ENCODE data around the gene AASS.

The AASS gene

GRCh38 chr7:122038904-122039303 lies 105.1 kb downstream of the AASS start:
- DNase-seq (ENCODE audit: low read depth): no peak

- no peak for DNase-seq (ENCODE audit: low read depth)
Measured at GRCh38 chr7:122038134-122038533, 105.9 kb downstream of the AASS start.

- DNase-seq (ENCODE audit: low read depth): no peak
Measured at GRCh38 chr7:122035876-122036275, 108.2 kb downstream of the AASS start.

GRCh38 chr7:122033641-122034040 lies 110.4 kb downstream of the AASS start:
- no peak for DNase-seq (ENCODE audit: low read depth)

GRCh38 chr7:122027058-122027457 lies 117.0 kb downstream of the AASS start:
- DNase-seq (ENCODE audit: low read depth): no peak

Measured in fibroblast of gingiva (primary cell).